Testis (tissue), 3 donors: Measurements from ENCODE around the gene LAMTOR3. TPM values are rescaled to one million over a fixed set of nuclear protein-coding genes. Genes with fewer than 3 reads are reported as not detected.

Experiments
- DNase-seq: peaks from one replicate; pipeline ENCODE4 v3.0.0-alpha.2; 2019
- H3K27ac ChIP-seq, 2 donors: fragments of 200-600 bp; sonication (generic); one replicate each; pipeline ENCODE4 v1.5.1; 2019
- H3K27me3 ChIP-seq: fragments of 200-600 bp; sonication (generic); one replicate; pipeline ENCODE4 v1.5.1; 2019
- H3K36me3 ChIP-seq: fragments of 200-600 bp; sonication (generic); one replicate; pipeline ENCODE4 v1.5.1; 2017; ENCODE audit warnings: low read depth; ENCODE audit errors: missing control alignments
- H3K4me1 ChIP-seq: fragments of 200-600 bp; sonication (generic); one replicate; pipeline ENCODE4 v1.5.1; 2019
- H3K4me3 ChIP-seq, 2 donors: fragments of 200-600 bp; sonication (generic); one replicate each; pipeline ENCODE4 v1.5.1; 2017 to 2019
- H3K9me3 ChIP-seq: fragments of 200-600 bp; sonication (generic); one replicate; pipeline ENCODE4 v1.5.1; 2017
- POLR2A ChIP-seq: fragments of 450-650 bp; IDR thresholded peaks from one replicate; pipeline ENCODE4 v1.6.1; 2017; ENCODE audit warnings: antibody characterized with exemption, mild to moderate bottlenecking, moderate library complexity
- WGBS, 2 donors: methylation state at CpG; one replicate each; pipeline ENCODE4 v1.1.5; 2018; 5-methylcytosine and 5-hydroxymethylcytosine counted together
- intact Hi-C: fragments of 100-400 bp; cut with DNase I; formaldehyde crosslinking; loops from one replicate; pipeline ENCODE4 v1.15.1; 2023; ENCODE audit warnings: low total_unique reads
- polyA plus RNA-seq: library from polyadenylated mRNA; stranded (reverse); fragments of 350-450 nt; fragmentation: Illumina TruSeq; extraction: RNeasy Lipid Tissue Mini Kit (QIAGEN cat#74804); gene quantifications from one replicate; pipeline ENCODE4 v1.2.3, GENCODE V29; 2014; ENCODE audit warnings: low read depth, low replicate concordance; ENCODE audit not compliant: insufficient read depth
- total RNA-seq, 2 donors: library from RNA; depleted of rRNA; stranded (reverse); fragments of >200 nt; gene quantifications; one replicate each; pipeline ENCODE4 v1.2.3, GENCODE V29; 2016
- TF ChIP-seq, protein P1 (sequence below), 3 experiments: fragments of 450-650 bp in 2 of 3; fragments of 200-600 bp in 1 of 3; sonication (generic) in 1 of 3; IDR thresholded peaks; one replicate each; pipeline ENCODE4 v1.5.1; 2016 to 2019; ENCODE audit warnings: antibody characterized with exemption in 3 of 3, mild to moderate bottlenecking in 2 of 3, moderate library complexity in 1 of 3

Gene LAMTOR3
- total and polyA plus RNA-seq, 3 donors from 2014 or later: 42.0 to 51.7 (median 50.2) TPM

GRCh38 chr4:99861120-99861905 is 32.9 kb downstream of the LAMTOR3 start:
- no peaks in the 10 kb centered on the region for H3K9me3 ChIP-seq
- WGBS, 2 donors: 65 to 66% methylated on average over 5 of the region's 5 CpGs
- no peak overlapping the region for H3K27ac ChIP-seq
- H3K4me3 ChIP-seq: no peak overlapping the region
- no peaks in the 10 kb centered on the region for H3K27me3 ChIP-seq
- intact Hi-C loops: no loop called here
- no peaks in the 10 kb centered on the region for H3K36me3 ChIP-seq
- DNase-seq: no peak
- TF ChIP-seq, protein P1, sequence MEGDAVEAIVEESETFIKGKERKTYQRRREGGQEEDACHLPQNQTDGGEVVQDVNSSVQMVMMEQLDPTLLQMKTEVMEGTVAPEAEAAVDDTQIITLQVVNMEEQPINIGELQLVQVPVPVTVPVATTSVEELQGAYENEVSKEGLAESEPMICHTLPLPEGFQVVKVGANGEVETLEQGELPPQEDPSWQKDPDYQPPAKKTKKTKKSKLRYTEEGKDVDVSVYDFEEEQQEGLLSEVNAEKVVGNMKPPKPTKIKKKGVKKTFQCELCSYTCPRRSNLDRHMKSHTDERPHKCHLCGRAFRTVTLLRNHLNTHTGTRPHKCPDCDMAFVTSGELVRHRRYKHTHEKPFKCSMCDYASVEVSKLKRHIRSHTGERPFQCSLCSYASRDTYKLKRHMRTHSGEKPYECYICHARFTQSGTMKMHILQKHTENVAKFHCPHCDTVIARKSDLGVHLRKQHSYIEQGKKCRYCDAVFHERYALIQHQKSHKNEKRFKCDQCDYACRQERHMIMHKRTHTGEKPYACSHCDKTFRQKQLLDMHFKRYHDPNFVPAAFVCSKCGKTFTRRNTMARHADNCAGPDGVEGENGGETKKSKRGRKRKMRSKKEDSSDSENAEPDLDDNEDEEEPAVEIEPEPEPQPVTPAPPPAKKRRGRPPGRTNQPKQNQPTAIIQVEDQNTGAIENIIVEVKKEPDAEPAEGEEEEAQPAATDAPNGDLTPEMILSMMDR (IDR thresholded peaks at IDR 0.05): no peak
- peaks cover 7% of the 10 kb centered on the region for H3K4me1 ChIP-seq

- H3K36me3 ChIP-seq: no peaks in the 10 kb centered on the region
- intact Hi-C loops: no loop called here
- H3K27me3 ChIP-seq: no peaks in the 10 kb centered on the region
- no peaks in the 10 kb centered on the region for H3K9me3 ChIP-seq
- H3K4me1 ChIP-seq: peaks cover 4% of the 10 kb centered on the region
- WGBS, 2 donors: 84 to 92% methylated on average over 2 of the region's 2 CpGs
- TF ChIP-seq POLR2A: no peak
- TF ChIP-seq, protein P1 (IDR thresholded peaks at IDR 0.05): no peak
- no peak for DNase-seq
- no peak overlapping the region for H3K27ac ChIP-seq
- H3K4me3 ChIP-seq: no peak overlapping the region
Measured at GRCh38 chr4:99860521-99860920, 33.7 kb downstream of the LAMTOR3 start.

- Histone ChIP-seq H3K27ac (no peak overlapping the region), H3K27me3 (no peaks in the 10 kb centered on the region), H3K36me3 (no peaks in the 10 kb centered on the region), H3K4me1 (peaks cover 4% of the 10 kb centered on the region), H3K4me3 (no peak overlapping the region), H3K9me3 (no peaks in the 10 kb centered on the region)
- TF ChIP-seq, protein P1 (IDR thresholded peaks at IDR 0.05): no peak
- no peak for TF ChIP-seq POLR2A
- intact Hi-C loops: no loop called here
- no peak for DNase-seq
- WGBS, 2 donors: 45 to 96% methylated on average over 2 of the region's 2 CpGs
Measured at GRCh38 chr4:99859618-99860017, 34.6 kb downstream of the LAMTOR3 start.

GRCh38 chr4:99857307-99857706 is 36.9 kb downstream of the LAMTOR3 start:
- DNase-seq: no peak
- intact Hi-C loops: no loop called here
- Histone ChIP-seq H3K4me1 (peaks cover 4% of the 10 kb centered on the region), H3K36me3 (no peaks in the 10 kb centered on the region), H3K27me3 (no peaks in the 10 kb centered on the region), H3K27ac (no peak overlapping the region), H3K9me3 (no peaks in the 10 kb centered on the region), H3K4me3 (no peak overlapping the region)
- TF ChIP-seq POLR2A: no peak
- TF ChIP-seq, protein P1 (IDR thresholded peaks at IDR 0.05): no peak
- 41 to 43% methylated on average over 3 of the region's 3 CpGs for WGBS, 2 donors

GRCh38 chr4:99856166-99856565 is 38.1 kb downstream of the LAMTOR3 start:
- no peak for TF ChIP-seq POLR2A
- TF ChIP-seq, protein P1 (IDR thresholded peaks at IDR 0.05): no peak
- Histone ChIP-seq H3K27me3 (no peaks in the 10 kb centered on the region), H3K4me1 (peaks cover 4% of the 10 kb centered on the region), H3K9me3 (no peaks in the 10 kb centered on the region), H3K4me3 (no peak overlapping the region), H3K36me3 (no peaks in the 10 kb centered on the region), H3K27ac (no peak overlapping the region)
- intact Hi-C loops: no loop called here
- no peak for DNase-seq
- 78 to 87% methylated on average over 1 of the region's 1 CpG for WGBS, 2 donors
